Measurements from ENCODE around the gene ZSCAN32. TPM values are rescaled to one million over a fixed set of nuclear protein-coding genes. Genes with fewer than 3 reads are reported as not detected.
A peak's percentile ranks its signal among the peaks of the same experiment; 100 is the strongest.

Gene ZSCAN32
- 10.2 and 17.0 TPM in 2 replicates for total RNA-seq (2014; rRNA removed; shearing (Covaris generic); ENCODE audit: low replicate concordance)

GRCh38 chr16:3400779-3401688 lies at the start of gene ZSCAN32, which contains the start of gene ZNF174:
Gene ZSCAN32 (minus strand): TSS chr16:3401004. CDS start chr16:3397557, 3,447 bp downstream.
Gene ZNF174 (plus strand): TSS chr16:3401215. CDS start chr16:3402005, 790 bp downstream.
- Histone ChIP-seq H3K36me3 (peaks cover 70% of the 10 kb centered on the region), H3K4me3 (peak within 1 kb of the TSS; percentile 88), H3K9me3 (peaks cover 51% of the 10 kb centered on the region), H3K27me3 (no peaks in the 10 kb centered on the region)
- peak; percentile 100 for DNase-seq

GRCh38 chr16:3444032-3444388 lies 43.2 kb upstream of the ZSCAN32 start:
- peaks cover 14% of the 10 kb centered on the region for H3K9me3 ChIP-seq
- DNase-seq = peak; percentile 28
- no peaks in the 10 kb centered on the region; the same call in 1 of the 2 replicates for H3K36me3 ChIP-seq
- H3K27me3 ChIP-seq = no peaks in the 10 kb centered on the region
- peak overlapping the region; percentile 55 for H3K4me3 ChIP-seq

GRCh38 chr16:3443108-3444031 lies 42.6 kb upstream of the ZSCAN32 start, which contains the start of the genes NAA60 and ZNF597:
Gene NAA60 (plus strand): TSS chr16:3443680. CDS start chr16:3476228, 32,548 bp downstream.
Gene ZNF597 (minus strand): TSS chr16:3443504. CDS start chr16:3443153, 351 bp downstream.
- peak; percentile 80 for DNase-seq
- H3K27me3 ChIP-seq = 0 out of 2 replicates have a peak, but pooled peaks cover 2% of the 10 kb centered on the region
- no peaks in the 10 kb centered on the region; the same call in 1 of the 2 replicates for H3K36me3 ChIP-seq
- peaks cover 19% of the 10 kb centered on the region for H3K9me3 ChIP-seq
- peak within 1 kb of the TSS; percentile 55 for H3K4me3 ChIP-seq

- H3K27me3 ChIP-seq = peaks cover 16% of the 10 kb centered on the region
- no peak for DNase-seq
- H3K4me3 ChIP-seq = no peak overlapping the region
- peaks cover 23% of the 10 kb centered on the region for H3K9me3 ChIP-seq
- no peaks in the 10 kb centered on the region; the same call in 1 of the 2 replicates for H3K36me3 ChIP-seq
Observed at GRCh38 chr16:3439637-3440036, 38.8 kb upstream of the ZSCAN32 start.

GRCh38 chr16:3434373-3434772 lies 33.6 kb upstream of the ZSCAN32 start:
- Histone ChIP-seq H3K9me3 (peaks cover 27% of the 10 kb centered on the region), H3K36me3 (no peaks in the 10 kb centered on the region), H3K27me3 (peaks cover 26% of the 10 kb centered on the region), H3K4me3 (no peak overlapping the region)
- DNase-seq = no peak

GRCh38 chr16:3431779-3432219 lies 31.0 kb upstream of the ZSCAN32 start:
- no peaks in the 10 kb centered on the region for H3K36me3 ChIP-seq
- peaks cover 18% of the 10 kb centered on the region for H3K9me3 ChIP-seq
- peak; percentile 26 for DNase-seq
- peaks cover 20% of the 10 kb centered on the region for H3K27me3 ChIP-seq
- H3K4me3 ChIP-seq = no peak overlapping the region

- peaks cover 53% of the 10 kb centered on the region for H3K9me3 ChIP-seq
- no peak for DNase-seq
- no peak overlapping the region for H3K4me3 ChIP-seq
- H3K27me3 ChIP-seq = no peaks in the 10 kb centered on the region
- H3K36me3 ChIP-seq = peaks cover 24% of the 10 kb centered on the region
Observed at GRCh38 chr16:3413730-3414379, 13.1 kb upstream of the ZSCAN32 start.

- no peak overlapping the region for H3K4me3 ChIP-seq
- no peaks in the 10 kb centered on the region for H3K27me3 ChIP-seq
- DNase-seq = no peak
- H3K9me3 ChIP-seq = peaks cover 85% of the 10 kb centered on the region
- peaks cover 76% of the 10 kb centered on the region for H3K36me3 ChIP-seq
Observed at GRCh38 chr16:3408561-3409197, 7.9 kb upstream of the ZSCAN32 start.

- Histone ChIP-seq H3K9me3 (peaks cover 57% of the 10 kb centered on the region), H3K36me3 (peaks cover 70% of the 10 kb centered on the region), H3K27me3 (no peaks in the 10 kb centered on the region), H3K4me3 (peak overlapping the region; percentile 88)
- peak; percentile 3 for DNase-seq
Observed at GRCh38 chr16:3401719-3402397, 1.1 kb upstream of the ZSCAN32 start.

- Histone ChIP-seq H3K9me3 (peaks cover 49% of the 10 kb centered on the region), H3K27me3 (no peaks in the 10 kb centered on the region), H3K4me3 (peak overlapping the region; percentile 88), H3K36me3 (peaks cover 70% of the 10 kb centered on the region)
- no peak for DNase-seq
Observed at GRCh38 chr16:3400446-3400778, 392 bp downstream of the ZSCAN32 start.

GRCh38 chr16:3389663-3390338 lies 11.0 kb downstream of the ZSCAN32 start:
- H3K4me3 ChIP-seq = no peak overlapping the region
- DNase-seq = no peak
- peaks cover 34% of the 10 kb centered on the region for H3K9me3 ChIP-seq
- H3K27me3 ChIP-seq = no peaks in the 10 kb centered on the region
- peaks cover 87% of the 10 kb centered on the region for H3K36me3 ChIP-seq

- H3K36me3 ChIP-seq = peaks cover 87% of the 10 kb centered on the region
- peaks cover 47% of the 10 kb centered on the region for H3K9me3 ChIP-seq
- no peak overlapping the region for H3K4me3 ChIP-seq
- H3K27me3 ChIP-seq = no peaks in the 10 kb centered on the region
- no peak for DNase-seq
Observed at GRCh38 chr16:3388325-3388724, 12.5 kb downstream of the ZSCAN32 start.

- H3K27me3 ChIP-seq = no peaks in the 10 kb centered on the region
- peaks cover 61% of the 10 kb centered on the region for H3K36me3 ChIP-seq
- DNase-seq = no peak
- H3K4me3 ChIP-seq = no peak overlapping the region
- H3K9me3 ChIP-seq = peaks cover 67% of the 10 kb centered on the region
Observed at GRCh38 chr16:3383045-3383448, 17.8 kb downstream of the ZSCAN32 start.

GRCh38 chr16:3377917-3378316 lies 22.9 kb downstream of the ZSCAN32 start:
- H3K36me3 ChIP-seq = peaks cover 22% of the 10 kb centered on the region
- H3K4me3 ChIP-seq = no peak overlapping the region
- no peaks in the 10 kb centered on the region for H3K27me3 ChIP-seq
- H3K9me3 ChIP-seq = peaks cover 39% of the 10 kb centered on the region
- no peak for DNase-seq

GRCh38 chr16:3375680-3376079 lies 25.1 kb downstream of the ZSCAN32 start:
- Histone ChIP-seq H3K36me3 (peaks cover 6% of the 10 kb centered on the region), H3K4me3 (no peak overlapping the region), H3K9me3 (peaks cover 19% of the 10 kb centered on the region), H3K27me3 (no peaks in the 10 kb centered on the region)
- DNase-seq = no peak

All from MG63 (cell line).